ENCODE data around the gene FAHD2B.
"Not testable (repeated sequence)": the region's sequence is repeated elsewhere in the genome, so short reads cannot be mapped to it uniquely, and the experiment has no call there.

FAHD2B gene

DNA sequence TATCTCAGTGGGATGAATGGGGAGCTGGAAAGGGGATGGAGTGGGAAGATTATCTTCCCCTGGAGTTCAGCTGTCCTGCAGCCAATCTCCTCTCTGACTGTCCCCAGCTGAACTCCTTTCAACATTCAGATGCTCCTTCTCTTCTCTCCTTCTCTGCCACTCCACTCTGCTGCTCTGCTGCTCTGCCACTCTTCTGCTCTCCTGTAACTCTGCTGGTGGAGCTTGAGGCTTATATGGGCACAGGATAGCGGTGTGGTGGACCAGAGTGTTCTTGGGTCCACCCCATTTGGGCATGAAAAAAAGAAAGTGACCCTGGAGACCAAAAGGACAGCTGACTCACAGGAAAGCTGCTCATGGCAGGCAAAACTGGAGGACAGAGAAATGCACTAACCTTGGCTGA lies 26.6 kb downstream of the FAHD2B start:
- DNase-seq (ENCODE audit: low read depth in 2 of 2) = no peak

DNA sequence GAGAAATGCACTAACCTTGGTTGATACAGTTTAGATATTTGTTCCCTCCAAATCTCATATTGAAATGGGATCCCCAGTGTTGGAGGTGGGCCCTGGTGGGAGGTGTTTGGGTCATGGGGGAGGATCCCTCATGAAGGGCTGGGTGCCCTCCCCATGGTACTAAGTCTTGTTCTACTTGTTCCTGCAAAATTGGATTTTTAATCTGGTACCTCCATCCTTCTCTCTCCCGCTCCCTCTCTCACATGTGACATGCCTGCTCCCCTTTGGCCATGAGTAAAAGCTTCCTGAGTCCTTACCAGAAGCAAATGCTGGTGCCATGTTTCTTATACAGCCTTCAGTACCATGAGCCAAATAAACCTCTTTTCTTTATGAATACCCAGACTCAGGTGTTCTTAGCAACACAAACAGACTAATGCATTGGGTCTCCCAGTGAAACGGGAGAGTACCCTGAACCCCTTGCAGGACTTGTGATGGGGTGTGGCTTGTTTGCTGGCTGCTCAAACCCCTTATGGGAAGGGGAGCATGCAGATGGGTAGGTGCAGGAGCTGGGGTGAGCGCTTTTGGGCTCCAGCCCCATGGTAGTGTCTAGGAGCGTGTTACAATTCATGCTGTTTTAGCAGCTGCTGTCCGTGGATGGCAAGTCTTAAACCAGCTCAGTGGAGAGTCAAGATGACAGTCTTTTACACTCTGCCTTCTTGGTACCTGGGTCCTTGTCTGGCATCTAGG lies 27.2 kb downstream of the FAHD2B start:
- DNase-seq (ENCODE audit: low read depth in 2 of 2) = no peak

DNA sequence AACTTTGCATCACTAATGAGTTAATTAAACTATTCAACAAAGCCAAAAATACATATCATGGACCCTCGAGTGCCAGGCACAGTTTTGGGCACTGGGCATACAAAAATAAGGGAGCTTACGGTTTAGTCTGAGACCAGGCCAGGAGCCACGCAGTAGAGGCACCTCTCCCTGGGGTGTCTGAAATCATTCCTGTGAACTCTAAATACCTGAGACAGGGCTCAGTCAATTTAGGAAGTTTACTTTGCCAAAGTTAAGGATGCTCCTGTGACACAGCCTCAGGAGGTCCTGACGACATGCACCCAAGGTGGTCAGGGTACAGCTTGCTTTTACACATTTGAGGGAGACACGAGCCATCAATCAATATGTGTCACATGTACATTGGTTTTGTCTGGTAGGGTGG lies 28.7 kb downstream of the FAHD2B start:
- DNase-seq (ENCODE audit: low read depth in 2 of 2) = not testable (repeated sequence)

DNA sequence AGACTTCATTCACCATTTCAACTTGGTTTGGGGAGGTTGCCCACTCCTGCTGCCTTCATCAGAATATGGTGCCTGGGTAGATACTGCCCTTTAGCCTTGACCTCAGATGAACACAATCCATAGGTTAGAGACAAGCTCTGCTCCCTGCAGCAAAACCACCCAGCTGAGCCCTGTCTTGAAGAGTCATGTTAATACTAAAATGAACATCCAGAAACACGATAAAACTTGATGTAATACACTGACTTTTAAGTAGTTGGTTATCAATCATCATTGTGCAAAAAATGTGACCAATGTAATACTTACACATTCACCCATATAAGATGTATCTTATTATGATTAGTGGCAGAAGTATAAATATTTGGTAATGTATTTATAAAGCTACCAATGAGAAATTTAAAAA lies 32.7 kb downstream of the FAHD2B start:
- not testable (repeated sequence) for DNase-seq (ENCODE audit: low read depth in 2 of 2)

DNA sequence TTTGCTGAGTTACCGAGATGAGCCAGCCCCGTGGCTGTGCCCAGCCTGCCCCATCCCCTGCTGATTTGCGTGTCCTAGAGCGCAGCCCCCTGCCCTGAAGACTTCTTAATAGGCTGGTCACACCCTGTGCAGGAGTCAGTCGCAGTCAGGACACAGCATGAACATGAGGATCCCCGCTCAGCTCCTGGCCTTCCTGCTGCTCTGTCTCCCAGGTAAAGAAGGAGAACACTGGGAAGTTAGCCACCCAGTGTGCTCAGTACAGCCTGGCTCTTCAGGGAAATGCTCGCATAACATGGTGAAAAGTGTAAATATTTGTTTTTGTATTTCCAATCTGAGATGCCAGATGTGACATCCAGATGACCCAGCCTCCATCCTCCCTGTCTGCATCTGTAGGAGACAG lies 34.9 kb downstream of the FAHD2B start:
- not testable (repeated sequence) for DNase-seq (ENCODE audit: low read depth in 2 of 2)

DNA sequence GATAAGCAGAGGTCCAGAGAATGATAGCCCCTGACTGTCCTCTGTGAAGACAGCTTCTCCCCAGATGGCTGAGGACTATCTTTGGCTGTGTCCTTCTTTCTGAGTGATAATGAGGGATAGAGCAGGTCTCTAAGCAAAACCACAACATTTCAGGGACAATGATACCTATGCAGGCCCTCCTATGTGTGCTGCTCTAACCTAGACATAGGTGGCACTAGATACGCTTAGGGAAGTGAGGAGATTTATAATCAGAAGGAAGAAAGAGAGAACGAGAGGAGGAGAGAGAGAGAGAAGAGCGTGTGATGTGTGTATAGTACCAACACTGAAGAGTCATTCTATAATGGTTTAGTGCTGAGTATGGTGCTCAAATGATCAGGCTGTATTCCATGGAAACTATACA lies 38.5 kb downstream of the FAHD2B start:
- not testable (repeated sequence) for DNase-seq (ENCODE audit: low read depth in 2 of 2)

DNA sequence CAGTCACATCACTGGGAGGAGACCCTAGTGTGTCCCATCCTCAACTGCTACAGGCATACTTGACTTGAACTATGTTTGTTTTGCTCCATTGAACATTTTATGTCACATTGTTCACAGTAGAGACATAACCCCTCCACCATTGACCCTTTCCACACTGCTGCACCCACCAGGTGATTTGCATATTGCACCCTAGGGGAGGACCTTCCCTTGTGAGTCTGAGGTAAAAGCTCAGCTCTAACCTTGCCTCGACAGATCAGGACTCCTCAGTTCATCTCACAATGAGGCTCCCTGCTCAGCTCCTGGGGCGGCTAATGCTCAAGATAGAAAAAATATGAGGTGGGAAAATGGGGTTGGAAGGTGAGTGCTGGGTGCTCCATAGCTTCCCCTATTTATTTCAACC lies 44.6 kb downstream of the FAHD2B start:
- not testable (repeated sequence) for DNase-seq (ENCODE audit: low read depth in 2 of 2)

DNA sequence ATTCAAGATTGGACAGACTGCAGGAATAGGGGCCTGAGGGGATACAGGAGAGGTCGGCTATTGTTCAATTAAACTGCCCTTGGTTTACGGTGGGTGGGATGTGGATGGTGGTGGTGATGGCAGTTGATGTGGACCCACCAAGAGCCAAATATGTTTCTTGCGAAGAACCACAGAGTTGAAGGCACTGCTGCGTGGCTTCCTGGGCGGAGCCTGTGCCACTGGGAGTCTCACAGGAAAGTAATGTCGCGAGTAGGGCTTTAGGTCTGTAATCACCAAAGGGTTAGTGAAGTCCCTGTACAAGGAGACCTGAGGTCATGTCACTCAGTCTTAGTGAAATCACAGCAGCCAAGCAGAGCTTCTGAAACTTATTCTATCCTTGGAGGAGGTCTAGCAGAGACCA lies 46.2 kb downstream of the FAHD2B start:
- DNase-seq (ENCODE audit: low read depth in 2 of 2) = not testable (repeated sequence)

DNA sequence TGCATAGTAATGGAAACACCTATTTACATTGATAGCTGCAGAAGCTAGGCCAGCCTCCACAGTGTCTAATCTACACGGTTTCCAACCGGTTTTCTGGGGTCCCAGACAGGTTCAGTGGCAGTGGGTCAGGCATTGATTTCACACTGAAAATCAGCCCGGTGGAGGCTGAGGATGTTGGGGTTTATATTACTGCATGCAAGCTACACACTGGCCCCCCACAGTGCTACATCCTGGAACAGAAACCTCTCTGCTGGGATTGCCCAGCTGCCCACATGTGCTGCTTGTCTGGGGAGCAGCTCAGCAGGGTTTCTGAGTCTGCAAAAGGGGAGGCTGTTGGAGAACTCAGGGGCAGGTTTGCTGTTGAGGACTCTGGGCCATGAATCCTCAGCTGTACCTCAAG lies 48.0 kb downstream of the FAHD2B start:
- DNase-seq (ENCODE audit: low read depth in 2 of 2) = not testable (repeated sequence)

DNA sequence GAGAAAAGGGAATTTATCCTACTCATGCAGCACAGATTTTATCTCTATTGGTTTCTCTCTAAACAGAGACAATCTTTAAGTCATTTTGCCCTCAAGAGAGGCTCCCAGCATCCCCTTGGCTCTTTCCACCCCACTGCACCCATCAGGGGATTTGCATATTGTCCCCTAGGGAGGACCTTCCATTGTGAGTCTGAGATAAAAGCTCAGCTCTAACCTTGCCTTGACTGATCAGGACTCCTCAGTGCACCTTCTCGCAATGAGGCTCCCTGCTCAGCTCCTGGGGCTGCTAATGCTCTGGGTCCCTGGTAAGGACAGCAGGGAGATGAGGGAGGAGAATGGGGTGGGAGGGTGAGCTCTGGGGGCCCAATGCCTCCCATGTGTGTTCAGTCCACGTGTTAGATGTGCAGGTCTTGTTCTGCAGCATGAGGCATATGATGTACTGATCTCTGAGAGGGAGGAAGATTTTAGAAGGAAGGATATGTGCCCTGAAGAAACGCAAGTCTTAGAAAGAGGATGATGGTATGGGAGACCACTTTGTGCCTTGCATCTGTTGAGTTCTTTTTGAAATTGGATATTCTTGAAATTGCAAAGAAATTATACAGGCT lies 48.7 kb downstream of the FAHD2B start:
- not testable (repeated sequence) for DNase-seq (ENCODE audit: low read depth in 2 of 2)
